Peyer's patch (tissue), 4 donors: ENCODE results near the gene ZFYVE26.

Source experiments
- POLR2A ChIP-seq, 2 donors: fragments of 450-650 bp; IDR thresholded peaks; one replicate each; pipeline ENCODE4 v1.5.1; 2017; ENCODE audit warnings: antibody characterized with exemption in 2 of 2, mild to moderate bottlenecking in 2 of 2, moderate library complexity in 2 of 2
- TF ChIP-seq, protein P1 (sequence below), 6 experiments: fragments of 450-650 bp in 4 of 6; fragments of 200-600 bp in 2 of 6; sonication (generic) in 1 of 6; IDR thresholded peaks; one replicate each; pipeline ENCODE4 v1.5.1; 2017 to 2019; ENCODE audit warnings: antibody characterized with exemption in 6 of 6, mild to moderate bottlenecking in 3 of 6, moderate library complexity in 1 of 6

- TF ChIP-seq, protein P1, sequence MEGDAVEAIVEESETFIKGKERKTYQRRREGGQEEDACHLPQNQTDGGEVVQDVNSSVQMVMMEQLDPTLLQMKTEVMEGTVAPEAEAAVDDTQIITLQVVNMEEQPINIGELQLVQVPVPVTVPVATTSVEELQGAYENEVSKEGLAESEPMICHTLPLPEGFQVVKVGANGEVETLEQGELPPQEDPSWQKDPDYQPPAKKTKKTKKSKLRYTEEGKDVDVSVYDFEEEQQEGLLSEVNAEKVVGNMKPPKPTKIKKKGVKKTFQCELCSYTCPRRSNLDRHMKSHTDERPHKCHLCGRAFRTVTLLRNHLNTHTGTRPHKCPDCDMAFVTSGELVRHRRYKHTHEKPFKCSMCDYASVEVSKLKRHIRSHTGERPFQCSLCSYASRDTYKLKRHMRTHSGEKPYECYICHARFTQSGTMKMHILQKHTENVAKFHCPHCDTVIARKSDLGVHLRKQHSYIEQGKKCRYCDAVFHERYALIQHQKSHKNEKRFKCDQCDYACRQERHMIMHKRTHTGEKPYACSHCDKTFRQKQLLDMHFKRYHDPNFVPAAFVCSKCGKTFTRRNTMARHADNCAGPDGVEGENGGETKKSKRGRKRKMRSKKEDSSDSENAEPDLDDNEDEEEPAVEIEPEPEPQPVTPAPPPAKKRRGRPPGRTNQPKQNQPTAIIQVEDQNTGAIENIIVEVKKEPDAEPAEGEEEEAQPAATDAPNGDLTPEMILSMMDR (IDR thresholded peaks at IDR 0.05): no peak
- no peak for TF ChIP-seq POLR2A (IDR thresholded peaks at IDR 0.05)
Measured at GRCh38 chr14:67762051-67762450, 54.3 kb downstream of the ZFYVE26 start.
